ENCODE data around the gene HTR2B.
"Not testable (repeated sequence)": the region's sequence is repeated elsewhere in the genome, so short reads cannot be mapped to it uniquely, and the experiment has no call there.

The HTR2B gene

DNA sequence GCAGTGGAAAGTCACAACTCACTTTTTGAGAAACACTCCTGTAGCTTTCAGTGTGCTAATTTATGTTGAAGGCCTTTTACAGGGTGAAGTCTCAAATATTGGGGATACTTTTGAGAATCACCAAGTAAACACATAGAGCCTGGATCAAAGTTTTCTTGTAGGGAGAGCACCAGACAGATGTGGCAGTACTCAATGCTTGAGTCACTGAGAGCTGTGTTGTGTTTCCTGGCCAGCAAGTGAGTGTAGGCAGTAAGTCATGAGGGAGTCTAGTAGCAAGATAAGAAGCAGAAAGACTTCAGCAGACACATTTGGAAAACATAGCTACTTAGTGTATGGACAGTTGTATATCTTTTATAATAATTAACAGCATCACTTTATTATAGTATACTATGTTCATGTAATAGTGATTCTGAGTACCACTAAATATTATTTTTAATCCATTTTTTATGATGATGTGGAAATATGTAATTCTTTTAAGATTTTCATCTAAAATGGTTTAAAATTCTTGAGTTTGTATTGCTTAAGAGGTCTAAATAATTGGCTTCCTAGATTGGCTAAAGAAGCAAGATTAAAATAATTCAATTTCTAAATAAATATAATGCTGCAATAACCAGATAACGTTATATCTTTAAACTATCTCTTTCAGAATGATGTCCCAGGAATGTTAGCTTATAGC is 55.3 kb downstream of the HTR2B start:
- DNase-seq, result no peak

DNA sequence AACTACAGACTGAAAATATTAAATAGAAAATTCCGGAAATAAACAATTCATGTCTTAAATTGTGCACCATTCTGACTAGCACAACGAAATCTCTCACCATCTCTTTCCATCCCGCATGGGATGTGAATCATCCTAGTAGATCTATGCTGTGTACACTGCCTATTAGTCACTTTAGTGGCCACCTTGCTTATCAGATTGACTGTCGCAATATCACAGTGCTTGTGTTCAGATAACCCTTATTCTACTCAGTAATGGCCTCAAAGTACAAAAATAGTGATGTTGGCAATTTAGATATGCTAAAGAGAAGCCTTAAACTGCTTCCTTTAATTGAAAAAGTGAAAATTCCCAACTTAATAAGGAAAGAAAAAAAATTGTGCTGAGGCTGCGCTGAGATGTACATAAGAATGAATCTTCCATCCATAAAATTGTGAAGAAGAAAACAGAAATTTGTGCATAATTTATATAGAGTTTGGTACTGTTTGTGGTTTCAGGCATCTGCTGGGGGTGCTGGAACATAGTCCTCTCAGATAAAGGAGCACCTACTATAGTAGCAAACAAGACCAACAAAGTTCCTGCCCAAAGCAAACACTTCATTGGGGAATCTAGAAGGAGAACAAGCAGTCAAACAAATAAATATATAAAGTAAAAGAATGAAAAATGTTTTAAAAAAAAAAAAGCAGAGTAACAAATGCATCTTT is 56.2 kb downstream of the HTR2B start:
- no peak for DNase-seq

GRCh38 chr2:231067531-231067930 is 57.3 kb downstream of the HTR2B start:
- DNase-seq, result not testable (repeated sequence)

DNA sequence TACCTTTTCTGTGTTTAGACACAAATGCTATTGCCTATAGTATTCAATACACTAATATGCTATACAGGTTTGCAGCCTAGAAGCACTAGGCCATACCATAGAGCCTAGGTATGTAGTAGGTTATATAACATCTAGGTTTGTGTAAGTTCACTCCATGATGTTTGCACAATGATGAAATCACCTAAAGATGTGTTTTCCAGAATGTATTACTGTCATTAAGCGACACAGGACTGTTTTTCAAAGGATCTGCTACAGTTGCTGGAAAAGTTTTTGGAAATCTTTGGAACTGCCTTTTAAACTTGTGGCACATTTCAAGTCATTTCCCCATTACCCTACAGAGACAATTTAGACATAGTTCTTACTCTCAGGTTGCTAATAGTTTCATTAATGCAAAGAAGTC is 58.9 kb downstream of the HTR2B start:
- DNase-seq, result no peak

- no peak for DNase-seq
Observed at GRCh38 chr2:231063347-231063746, 61.5 kb downstream of the HTR2B start.

DNA sequence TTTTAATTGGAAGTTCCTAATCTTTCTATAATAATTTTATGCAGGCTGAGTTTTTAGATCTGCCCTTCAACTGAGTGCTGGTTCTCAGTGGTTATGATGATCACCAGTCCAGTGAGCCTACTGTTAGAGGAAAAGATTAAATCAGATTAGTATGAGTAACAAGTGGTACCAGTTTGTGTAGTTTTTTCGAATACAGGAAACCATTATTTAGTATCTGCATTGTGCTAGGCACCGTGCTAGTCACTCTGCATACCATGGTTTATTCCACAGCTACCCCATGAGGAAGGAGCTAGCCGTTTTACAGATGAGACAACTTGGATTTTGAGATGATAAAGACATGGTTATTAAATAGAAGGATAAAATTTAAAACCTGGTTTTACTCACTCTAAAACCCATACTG is 62.1 kb downstream of the HTR2B start:
- no peak for DNase-seq

- no peak for DNase-seq
Observed at GRCh38 chr2:231059756-231060155, 65.1 kb downstream of the HTR2B start.

- no peak for DNase-seq
Observed at GRCh38 chr2:231058761-231059550, 65.9 kb downstream of the HTR2B start.
